ENCODE measurements around the gene RAPGEF1. TPM values are rescaled to one million over a fixed set of nuclear protein-coding genes. Genes with fewer than 3 reads are reported as not detected.

Gene RAPGEF1
- total and polyA plus RNA-seq, 9 of the 15 experiments (the other 6 are each of a cell fraction or from before 2014, with no cell fraction given): 0.06 to 44.1 (median 19.9) TPM

DNA sequence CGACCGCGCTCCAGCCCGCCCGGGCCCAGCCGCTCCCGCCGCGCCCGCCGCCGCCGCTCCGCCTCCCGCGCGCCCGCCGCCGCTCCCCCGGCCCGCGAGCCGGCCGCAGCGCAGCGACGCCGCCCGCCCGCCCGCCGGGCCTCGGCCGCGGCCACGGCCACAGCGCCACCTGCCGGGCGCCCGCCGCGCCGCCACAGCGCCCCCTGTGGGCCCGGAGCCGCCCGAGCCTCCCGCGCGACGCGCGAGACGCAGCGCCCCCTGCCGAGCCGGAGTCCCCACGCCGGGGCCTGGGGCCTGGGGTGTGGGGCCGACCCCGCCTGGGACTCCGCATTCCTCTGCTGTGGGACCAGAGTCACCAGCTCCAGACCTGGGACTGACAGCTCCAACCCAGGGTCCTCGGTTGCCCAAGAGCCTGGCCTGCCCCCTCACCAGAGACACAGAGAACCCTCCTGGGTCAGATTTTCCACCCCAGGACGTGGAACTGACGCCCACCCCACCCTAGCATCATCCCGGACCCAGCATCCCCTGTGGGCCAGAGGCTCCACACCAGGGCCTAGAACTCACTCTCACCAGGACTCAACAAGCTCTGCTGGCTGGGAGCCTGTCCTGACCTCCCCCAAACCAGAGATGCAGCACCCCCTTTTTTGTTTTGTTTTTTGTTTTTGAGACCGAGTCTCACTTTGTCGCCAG, at the start of gene RAPGEF1 (continued):
- no peak for TF ChIP-seq ILF3 (IDR thresholded peaks at IDR 0.05; ENCODE audit: borderline replicate concordance)
- TF ChIP-seq HDAC6 (IDR thresholded peaks at IDR 0.05; ENCODE audit: low read depth, low read length): no peak
- TF ChIP-seq, protein P1, sequence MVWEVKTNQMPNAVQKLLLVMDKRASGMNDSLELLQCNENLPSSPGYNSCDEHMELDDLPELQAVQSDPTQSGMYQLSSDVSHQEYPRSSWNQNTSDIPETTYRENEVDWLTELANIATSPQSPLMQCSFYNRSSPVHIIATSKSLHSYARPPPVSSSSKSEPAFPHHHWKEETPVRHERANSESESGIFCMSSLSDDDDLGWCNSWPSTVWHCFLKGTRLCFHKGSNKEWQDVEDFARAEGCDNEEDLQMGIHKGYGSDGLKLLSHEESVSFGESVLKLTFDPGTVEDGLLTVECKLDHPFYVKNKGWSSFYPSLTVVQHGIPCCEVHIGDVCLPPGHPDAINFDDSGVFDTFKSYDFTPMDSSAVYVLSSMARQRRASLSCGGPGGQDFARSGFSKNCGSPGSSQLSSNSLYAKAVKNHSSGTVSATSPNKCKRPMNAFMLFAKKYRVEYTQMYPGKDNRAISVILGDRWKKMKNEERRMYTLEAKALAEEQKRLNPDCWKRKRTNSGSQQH (CRISPR knock-in tag; IDR thresholded peaks at IDR 0.05): no peak
- TF ChIP-seq SP1 (CRISPR knock-in tag; IDR thresholded peaks at IDR 0.05): no peak
- TF ChIP-seq ZFP36 (IDR thresholded peaks at IDR 0.05; ENCODE audit: low read depth, low read length, partially characterized antibody): no peak
- no peak for TF ChIP-seq MGA (IDR thresholded peaks at IDR 0.05)
- TF ChIP-seq MBD1 (CRISPR knock-in tag; IDR thresholded peaks at IDR 0.05): no peak
- TF ChIP-seq RBM22 (IDR thresholded peaks at IDR 0.05; ENCODE audit: low read depth, low read length, poor library complexity, severe bottlenecking): no peak
- TF ChIP-seq TBL1XR1 (IDR thresholded peaks at IDR 0.05; ENCODE audit: low read length in 2 of 2): no peak
- TF ChIP-seq E2F3 (CRISPR knock-in tag; IDR thresholded peaks at IDR 0.05): no peak
- TF ChIP-seq, protein P2, sequence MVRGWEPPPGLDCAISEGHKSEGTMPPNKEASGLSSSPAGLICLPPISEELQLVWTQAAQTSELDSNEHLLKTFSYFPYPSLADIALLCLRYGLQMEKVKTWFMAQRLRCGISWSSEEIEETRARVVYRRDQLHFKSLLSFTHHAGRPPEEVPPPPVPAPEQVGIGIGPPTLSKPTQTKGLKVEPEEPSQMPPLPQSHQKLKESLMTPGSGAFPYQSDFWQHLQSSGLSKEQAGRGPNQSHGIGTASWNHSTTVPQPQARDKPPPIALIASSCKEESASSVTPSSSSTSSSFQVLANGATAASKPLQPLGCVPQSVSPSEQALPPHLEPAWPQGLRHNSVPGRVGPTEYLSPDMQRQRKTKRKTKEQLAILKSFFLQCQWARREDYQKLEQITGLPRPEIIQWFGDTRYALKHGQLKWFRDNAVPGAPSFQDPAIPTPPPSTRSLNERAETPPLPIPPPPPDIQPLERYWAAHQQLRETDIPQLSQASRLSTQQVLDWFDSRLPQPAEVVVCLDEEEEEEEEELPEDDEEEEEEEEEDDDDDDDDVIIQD (CRISPR knock-in tag; IDR thresholded peaks at IDR 0.05): no peak
